Measurements from ENCODE around the gene RCN1.
A peak's percentile ranks its signal among the peaks of the same experiment; 100 is the strongest.
"Not testable (repeated sequence)": the region's sequence is repeated elsewhere in the genome, so short reads cannot be mapped to it uniquely, and the experiment has no call there.

Gene RCN1

GRCh38 chr11:32090545-32091370, at the start of gene RCN1:
Gene RCN1 (plus strand): TSS chr11:32091074. CDS start chr11:32091197, 123 bp downstream.
- DNase-seq, result peak; percentile 70 to 75
- no peak for TF ChIP-seq GATA1 (IDR thresholded peaks at IDR 0.05; ENCODE audit: low read depth, low read length)
- no peak for TF ChIP-seq POLR2A (IDR thresholded peaks at IDR 0.05; ENCODE audit: low read length)

- no peak for TF ChIP-seq GATA1 (IDR thresholded peaks at IDR 0.05; ENCODE audit: low read depth, low read length)
- TF ChIP-seq POLR2A (IDR thresholded peaks at IDR 0.05; ENCODE audit: low read length), result no peak
- no peak for DNase-seq
Observed at GRCh38 chr11:32043737-32044136, 47.1 kb upstream of the RCN1 start.

GRCh38 chr11:32044158-32044863, 46.6 kb upstream of the RCN1 start:
- no peak for DNase-seq
- no peak for TF ChIP-seq GATA1 (IDR thresholded peaks at IDR 0.05; ENCODE audit: low read depth, low read length)
- TF ChIP-seq POLR2A (IDR thresholded peaks at IDR 0.05; ENCODE audit: low read length), result no peak

GRCh38 chr11:32045456-32045855, 45.4 kb upstream of the RCN1 start:
- TF ChIP-seq GATA1 (IDR thresholded peaks at IDR 0.05; ENCODE audit: low read depth, low read length), result no peak
- no peak for DNase-seq

DNA sequence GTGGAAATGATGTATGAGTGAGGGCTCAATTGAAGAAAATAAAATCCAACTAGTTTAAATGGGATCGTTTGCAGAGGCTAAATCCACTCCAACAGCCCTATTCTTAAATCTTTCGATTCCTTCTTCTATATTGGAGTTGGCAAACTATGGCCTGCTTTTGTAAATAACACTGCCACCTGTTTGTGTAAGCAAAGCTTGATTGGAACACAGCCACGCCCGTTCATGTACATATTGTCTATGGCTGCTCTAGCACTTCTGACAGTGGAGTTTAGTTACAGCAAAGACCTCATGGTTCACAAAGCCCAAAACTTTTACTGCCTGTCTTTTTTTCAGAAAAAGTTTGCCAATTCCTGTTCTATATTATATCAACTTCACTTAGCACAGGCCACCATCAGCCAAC, 40.6 kb upstream of the RCN1 start:
- DNase-seq, result no peak
- TF ChIP-seq POLR2A (IDR thresholded peaks at IDR 0.05; ENCODE audit: low read length), result no peak
- TF ChIP-seq GATA1 (IDR thresholded peaks at IDR 0.05; ENCODE audit: low read depth, low read length), result no peak

GRCh38 chr11:32052215-32052614, 38.7 kb upstream of the RCN1 start:
- TF ChIP-seq POLR2A (IDR thresholded peaks at IDR 0.05; ENCODE audit: low read length), result no peak
- TF ChIP-seq GATA1 (IDR thresholded peaks at IDR 0.05; ENCODE audit: low read depth, low read length), result no peak
- DNase-seq, result peak; percentile 41 to 68

GRCh38 chr11:32053151-32053888, 37.6 kb upstream of the RCN1 start:
- no peak for TF ChIP-seq GATA1 (IDR thresholded peaks at IDR 0.05; ENCODE audit: low read depth, low read length)
- TF ChIP-seq POLR2A (IDR thresholded peaks at IDR 0.05; ENCODE audit: low read length), result no peak
- no peak for DNase-seq

DNA sequence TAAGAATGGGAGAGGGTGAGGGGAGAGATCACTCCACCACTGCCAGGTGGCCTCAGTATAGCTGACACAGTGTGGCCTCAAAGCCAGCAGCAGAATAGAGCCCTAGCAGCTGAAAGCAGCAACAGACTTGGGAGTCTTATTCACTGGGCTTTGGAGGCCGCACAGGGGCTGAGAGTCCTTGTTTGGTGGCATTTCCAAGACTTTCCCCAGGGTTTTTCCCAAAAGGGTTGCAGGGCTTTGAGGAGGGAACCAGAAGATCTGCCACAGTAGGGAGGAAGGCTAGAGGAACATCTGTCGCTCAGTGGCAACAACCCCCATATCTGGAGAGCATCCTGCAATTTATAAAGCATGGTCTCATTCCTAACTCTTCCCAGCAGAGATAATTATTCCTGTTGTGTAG, 35.0 kb upstream of the RCN1 start:
- DNase-seq, result no peak
- TF ChIP-seq GATA1 (IDR thresholded peaks at IDR 0.05; ENCODE audit: low read depth, low read length) (no peak), POLR2A (IDR thresholded peaks at IDR 0.05; ENCODE audit: low read length) (no peak)

GRCh38 chr11:32056438-32056837, 34.4 kb upstream of the RCN1 start:
- no peak for TF ChIP-seq GATA1 (IDR thresholded peaks at IDR 0.05; ENCODE audit: low read depth, low read length)
- TF ChIP-seq POLR2A (IDR thresholded peaks at IDR 0.05; ENCODE audit: low read length), result no peak
- no peak for DNase-seq

DNA sequence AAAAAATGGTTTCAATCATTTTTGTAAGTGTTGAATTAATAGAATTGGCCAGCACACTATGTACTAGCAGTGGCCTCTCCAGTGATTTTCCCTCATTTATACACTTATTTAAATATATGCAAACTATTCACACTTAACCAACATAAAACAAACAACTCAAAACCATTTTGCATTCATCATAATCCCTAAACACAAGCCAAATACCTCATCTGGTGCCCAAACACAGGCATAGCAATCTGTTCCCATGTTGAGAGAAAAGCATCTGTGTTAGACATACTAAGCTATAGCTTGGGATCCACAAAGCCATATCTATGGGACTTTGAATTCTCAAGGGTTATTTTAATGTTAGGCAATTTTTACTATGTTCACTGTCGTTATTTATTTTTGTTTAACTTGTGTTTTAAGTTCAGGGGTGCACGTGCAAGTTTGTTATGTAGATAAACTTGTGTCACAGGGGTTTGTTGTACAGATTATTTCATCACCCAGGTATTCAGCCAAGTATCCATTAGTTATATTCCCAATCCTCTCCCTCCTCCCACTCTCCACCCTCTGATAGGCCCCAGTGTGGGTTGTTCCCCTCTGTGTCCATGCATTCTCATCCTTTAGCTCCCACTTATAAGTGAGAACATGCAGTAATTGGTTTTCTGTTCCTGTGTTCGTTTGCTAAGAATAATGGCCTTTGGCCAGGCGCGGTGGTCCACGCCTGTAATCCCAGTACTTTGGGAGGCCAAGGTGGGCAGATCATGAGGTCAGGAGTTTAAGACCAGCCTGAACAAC, 31.0 kb upstream of the RCN1 start:
- DNase-seq, result no peak
- TF ChIP-seq POLR2A (IDR thresholded peaks at IDR 0.05; ENCODE audit: low read length), result no peak
- TF ChIP-seq GATA1 (IDR thresholded peaks at IDR 0.05; ENCODE audit: low read depth, low read length), result no peak

DNA sequence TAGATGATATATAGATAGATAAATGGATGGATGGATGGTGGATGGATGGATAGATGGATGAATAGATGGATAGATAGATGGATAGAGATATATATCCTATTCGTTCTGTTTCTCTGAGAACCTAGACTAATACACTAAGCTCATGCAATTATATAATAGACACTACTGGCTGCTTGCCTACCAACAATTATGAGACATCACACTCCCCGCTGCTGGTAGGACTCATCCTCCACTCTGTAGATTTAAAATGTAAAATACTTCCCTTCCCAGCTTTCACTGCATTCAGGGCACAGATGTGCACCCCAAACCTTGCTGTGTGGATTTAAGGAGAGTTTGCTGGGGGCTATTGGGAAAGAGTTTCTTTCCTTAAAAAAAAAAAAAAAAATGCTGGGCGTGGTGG, 28.3 kb upstream of the RCN1 start:
- no peak for DNase-seq
- TF ChIP-seq GATA1 (IDR thresholded peaks at IDR 0.05; ENCODE audit: low read depth, low read length) (no peak), POLR2A (IDR thresholded peaks at IDR 0.05; ENCODE audit: low read length) (no peak)

- DNase-seq, result not testable (repeated sequence)
Observed at GRCh38 chr11:32063031-32063430, 27.8 kb upstream of the RCN1 start.

GRCh38 chr11:32065865-32066629, 24.8 kb upstream of the RCN1 start:
- TF ChIP-seq GATA1 (IDR thresholded peaks at IDR 0.05; ENCODE audit: low read depth, low read length) (no peak), POLR2A (IDR thresholded peaks at IDR 0.05; ENCODE audit: low read length) (no peak)

More at GRCh38 chr11:32065865-32066629, 24.8 kb upstream of the RCN1 start:
- DNase-seq, result no peak

All from erythroblast (primary cell).